ENCODE measurements around the gene COL6A5. TPM values are rescaled to one million over a fixed set of nuclear protein-coding genes. Genes with fewer than 3 reads are reported as not detected.
"Not testable (repeated sequence)": the region's sequence is repeated elsewhere in the genome, so short reads cannot be mapped to it uniquely, and the experiment has no call there.

Gene COL6A5
- polyA plus RNA-seq, 2 donors = 0.04 to 0.15 TPM

DNA sequence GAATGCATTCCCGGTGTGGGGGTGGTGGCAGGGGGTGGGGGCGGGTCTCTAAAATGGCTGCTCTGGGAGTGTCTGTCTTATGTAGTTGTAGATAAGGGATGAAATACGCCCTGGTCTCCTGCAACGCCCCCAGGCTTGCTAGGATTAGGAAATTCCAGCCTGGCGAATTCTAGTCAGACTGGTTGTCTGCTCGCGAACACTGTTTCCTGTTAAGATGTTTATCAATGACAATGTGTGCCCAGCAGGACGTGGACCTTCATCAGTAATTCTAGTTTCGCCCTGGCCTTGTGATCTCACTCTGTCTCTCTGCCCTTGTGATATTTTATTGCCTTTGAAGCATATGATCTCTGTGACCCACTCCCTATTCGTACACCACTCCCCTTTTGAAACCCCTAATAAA is 62.8 kb downstream of the COL6A5 start:
- WGBS, 2 donors = 73 to 74% methylated on average over 10 of the region's 10 CpGs
- not testable (repeated sequence) for H3K9me3 ChIP-seq (ENCODE audit: control insufficient read depth in 2 of 2, insufficient read depth in 1 of 2, low read depth in 1 of 2, low read length in 1 of 2); H3K27ac ChIP-seq (ENCODE audit: low read depth in 2 of 2, low read length in 1 of 2); H3K36me3 ChIP-seq (ENCODE audit: control insufficient read depth in 2 of 2, insufficient read depth in 2 of 2, low read length in 1 of 2); H3K4me3 ChIP-seq (ENCODE audit: low read depth in 1 of 2, low read length in 2 of 2); H3K27me3 ChIP-seq (ENCODE audit: control insufficient read depth in 1 of 2, insufficient read depth in 2 of 2, low read length in 2 of 2); H3K4me1 ChIP-seq (ENCODE audit: control insufficient read depth in 2 of 2, insufficient read depth in 2 of 2, low read length in 1 of 2)

DNA sequence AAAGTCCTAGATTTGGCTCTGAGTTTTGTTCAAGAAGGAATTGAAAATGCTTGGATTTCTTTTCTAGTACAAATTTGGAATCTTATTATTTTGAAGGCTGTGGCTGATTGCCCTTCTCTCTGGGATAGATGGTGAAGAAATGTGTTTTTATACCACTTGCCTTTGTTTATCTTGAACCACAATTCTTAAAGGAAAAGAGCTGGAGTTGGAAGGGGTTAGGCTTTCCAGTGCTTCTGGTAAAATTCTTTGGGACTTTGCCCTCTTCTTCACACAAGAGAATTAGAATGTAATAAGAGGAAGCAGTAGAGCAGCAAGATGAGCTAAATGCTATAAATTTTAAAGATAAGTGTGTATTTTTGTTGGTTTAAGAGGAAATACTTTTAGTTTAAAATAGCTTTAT is 65.8 kb downstream of the COL6A5 start:
- peaks cover 0 to 3% of the 10 kb centered on the region in 2 donors for H3K9me3 ChIP-seq (ENCODE audit: control insufficient read depth in 2 of 2, insufficient read depth in 1 of 2, low read depth in 1 of 2, low read length in 1 of 2)
- no peaks in the 10 kb centered on the region for H3K27me3 ChIP-seq (ENCODE audit: control insufficient read depth in 1 of 2, insufficient read depth in 2 of 2, low read length in 2 of 2)
- no peaks in the 10 kb centered on the region for H3K4me1 ChIP-seq (ENCODE audit: control insufficient read depth in 2 of 2, insufficient read depth in 2 of 2, low read length in 1 of 2)
- H3K27ac ChIP-seq (ENCODE audit: low read depth in 2 of 2, low read length in 1 of 2) = no peak overlapping the region
- no peak overlapping the region for H3K4me3 ChIP-seq (ENCODE audit: low read depth in 1 of 2, low read length in 2 of 2)
- no peaks in the 10 kb centered on the region for H3K36me3 ChIP-seq (ENCODE audit: control insufficient read depth in 2 of 2, insufficient read depth in 2 of 2, low read length in 1 of 2)

GRCh38 chr3:130412991-130413560 is 67.6 kb downstream of the COL6A5 start:
- Histone ChIP-seq H3K27ac (ENCODE audit: low read depth in 2 of 2, low read length in 1 of 2) (no peak overlapping the region), H3K36me3 (ENCODE audit: control insufficient read depth in 2 of 2, insufficient read depth in 2 of 2, low read length in 1 of 2) (no peaks in the 10 kb centered on the region), H3K4me3 (ENCODE audit: low read depth in 1 of 2, low read length in 2 of 2) (no peak overlapping the region), H3K27me3 (ENCODE audit: control insufficient read depth in 1 of 2, insufficient read depth in 2 of 2, low read length in 2 of 2) (no peaks in the 10 kb centered on the region), H3K9me3 (ENCODE audit: control insufficient read depth in 2 of 2, insufficient read depth in 1 of 2, low read depth in 1 of 2, low read length in 1 of 2) (peaks cover 0 to 2% of the 10 kb centered on the region in 2 donors), H3K4me1 (ENCODE audit: control insufficient read depth in 2 of 2, insufficient read depth in 2 of 2, low read length in 1 of 2) (no peaks in the 10 kb centered on the region)
- 1 to 28% methylated on average over 1 of the region's 1 CpG for WGBS, 2 donors

DNA sequence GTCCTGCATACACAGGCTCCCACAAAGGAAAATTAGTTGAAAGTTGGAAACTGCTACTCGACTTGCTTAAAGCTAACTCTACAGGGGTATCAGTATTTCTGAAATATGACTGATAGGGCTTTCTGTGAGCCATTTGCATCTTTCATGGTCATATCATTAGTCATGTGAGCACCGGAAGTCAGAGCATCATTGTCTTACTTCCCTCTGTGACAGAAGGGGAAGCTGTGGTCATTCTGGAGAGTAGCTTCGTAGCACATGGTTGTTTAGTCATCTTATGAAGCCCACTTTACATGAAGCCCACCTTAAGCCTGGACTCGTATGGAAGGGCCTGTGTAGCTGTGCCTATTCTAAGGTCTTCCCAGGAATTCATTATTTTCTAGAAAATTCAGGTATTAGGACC is 69.0 kb downstream of the COL6A5 start:
- no peak overlapping the region for H3K4me3 ChIP-seq (ENCODE audit: low read depth in 1 of 2, low read length in 2 of 2)
- no peaks in the 10 kb centered on the region for H3K4me1 ChIP-seq (ENCODE audit: control insufficient read depth in 2 of 2, insufficient read depth in 2 of 2, low read length in 1 of 2)
- no peaks in the 10 kb centered on the region for H3K9me3 ChIP-seq (ENCODE audit: control insufficient read depth in 2 of 2, insufficient read depth in 1 of 2, low read depth in 1 of 2, low read length in 1 of 2)
- no peaks in the 10 kb centered on the region for H3K36me3 ChIP-seq (ENCODE audit: control insufficient read depth in 2 of 2, insufficient read depth in 2 of 2, low read length in 1 of 2)
- H3K27ac ChIP-seq (ENCODE audit: low read depth in 2 of 2, low read length in 1 of 2) = no peak overlapping the region
- WGBS, 2 donors = 70 to 71% methylated on average over 4 of the region's 4 CpGs
- H3K27me3 ChIP-seq (ENCODE audit: control insufficient read depth in 1 of 2, insufficient read depth in 2 of 2, low read length in 2 of 2) = no peaks in the 10 kb centered on the region

DNA sequence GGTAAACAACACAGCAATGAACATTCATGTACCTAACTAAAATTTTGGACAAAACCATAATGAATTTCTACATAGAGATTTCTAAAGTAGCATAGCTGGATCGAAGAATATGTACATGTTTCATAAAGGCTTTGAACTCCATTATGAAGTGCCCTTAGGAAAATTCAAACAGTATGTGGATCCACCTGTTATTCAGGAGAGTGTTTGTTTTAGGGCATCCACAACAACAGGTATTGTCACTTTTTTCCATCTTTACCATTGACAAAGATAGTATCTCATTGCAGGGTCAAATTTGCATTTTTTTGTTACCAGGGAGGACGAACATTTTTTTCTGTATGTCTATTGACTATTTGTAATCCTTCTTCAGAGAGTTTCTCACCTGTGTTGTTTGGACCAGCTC is 75.0 kb downstream of the COL6A5 start:
- Histone ChIP-seq H3K4me1 (ENCODE audit: control insufficient read depth in 2 of 2, insufficient read depth in 2 of 2, low read length in 1 of 2) (no peaks in the 10 kb centered on the region), H3K4me3 (ENCODE audit: low read depth in 1 of 2, low read length in 2 of 2) (no peak overlapping the region), H3K9me3 (ENCODE audit: control insufficient read depth in 2 of 2, insufficient read depth in 1 of 2, low read depth in 1 of 2, low read length in 1 of 2) (no peaks in the 10 kb centered on the region), H3K27ac (ENCODE audit: low read depth in 2 of 2, low read length in 1 of 2) (no peak overlapping the region), H3K27me3 (ENCODE audit: control insufficient read depth in 1 of 2, insufficient read depth in 2 of 2, low read length in 2 of 2) (no peaks in the 10 kb centered on the region), H3K36me3 (ENCODE audit: control insufficient read depth in 2 of 2, insufficient read depth in 2 of 2, low read length in 1 of 2) (no peaks in the 10 kb centered on the region)
- WGBS, 2 donors = 79% methylated on average over 2 of the region's 2 CpGs

GRCh38 chr3:130423064-130423463 is 77.6 kb downstream of the COL6A5 start:
- Histone ChIP-seq H3K4me1 (ENCODE audit: control insufficient read depth in 2 of 2, insufficient read depth in 2 of 2, low read length in 1 of 2) (no peaks in the 10 kb centered on the region), H3K9me3 (ENCODE audit: control insufficient read depth in 2 of 2, insufficient read depth in 1 of 2, low read depth in 1 of 2, low read length in 1 of 2) (no peaks in the 10 kb centered on the region), H3K4me3 (ENCODE audit: low read depth in 1 of 2, low read length in 2 of 2) (no peak overlapping the region), H3K27me3 (ENCODE audit: control insufficient read depth in 1 of 2, insufficient read depth in 2 of 2, low read length in 2 of 2) (no peaks in the 10 kb centered on the region), H3K27ac (ENCODE audit: low read depth in 2 of 2, low read length in 1 of 2) (no peak overlapping the region), H3K36me3 (ENCODE audit: control insufficient read depth in 2 of 2, insufficient read depth in 2 of 2, low read length in 1 of 2) (no peaks in the 10 kb centered on the region)
- 85 to 86% methylated on average over 4 of the region's 4 CpGs for WGBS, 2 donors

DNA sequence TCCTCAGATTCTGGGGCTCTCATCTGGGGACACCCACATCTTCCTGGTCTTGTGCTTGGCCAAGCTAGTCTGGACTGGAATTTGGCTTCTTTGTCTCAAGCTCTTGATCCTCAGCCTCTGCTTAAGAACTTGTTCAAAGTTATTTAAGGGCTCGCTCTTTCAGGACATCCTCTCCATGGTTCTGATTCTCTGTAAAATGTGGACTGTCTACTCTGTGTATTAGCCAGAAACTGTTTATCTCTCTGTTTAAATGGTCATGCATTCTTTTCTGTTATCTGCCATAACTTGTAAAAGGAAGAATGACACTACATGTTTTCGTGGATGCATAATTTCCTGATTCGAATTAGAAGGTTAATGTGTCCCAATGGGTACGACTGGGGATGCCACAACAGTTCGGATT is 79.4 kb downstream of the COL6A5 start:
- Histone ChIP-seq H3K27ac (ENCODE audit: low read depth in 2 of 2, low read length in 1 of 2) (no peak overlapping the region), H3K9me3 (ENCODE audit: control insufficient read depth in 2 of 2, insufficient read depth in 1 of 2, low read depth in 1 of 2, low read length in 1 of 2) (peaks cover 0 to under 1% of the 10 kb centered on the region in 2 donors), H3K27me3 (ENCODE audit: control insufficient read depth in 1 of 2, insufficient read depth in 2 of 2, low read length in 2 of 2) (no peaks in the 10 kb centered on the region), H3K4me1 (ENCODE audit: control insufficient read depth in 2 of 2, insufficient read depth in 2 of 2, low read length in 1 of 2) (no peaks in the 10 kb centered on the region), H3K36me3 (ENCODE audit: control insufficient read depth in 2 of 2, insufficient read depth in 2 of 2, low read length in 1 of 2) (no peaks in the 10 kb centered on the region), H3K4me3 (ENCODE audit: low read depth in 1 of 2, low read length in 2 of 2) (no peak overlapping the region)
- WGBS, 2 donors = 81 to 85% methylated on average over 5 of the region's 5 CpGs

GRCh38 chr3:130425484-130425883 is 80.0 kb downstream of the COL6A5 start:
- Histone ChIP-seq H3K4me3 (ENCODE audit: low read depth in 1 of 2, low read length in 2 of 2) (no peak overlapping the region), H3K27ac (ENCODE audit: low read depth in 2 of 2, low read length in 1 of 2) (no peak overlapping the region), H3K9me3 (ENCODE audit: control insufficient read depth in 2 of 2, insufficient read depth in 1 of 2, low read depth in 1 of 2, low read length in 1 of 2) (peaks cover 0 to 2% of the 10 kb centered on the region in 2 donors), H3K27me3 (ENCODE audit: control insufficient read depth in 1 of 2, insufficient read depth in 2 of 2, low read length in 2 of 2) (no peaks in the 10 kb centered on the region), H3K4me1 (ENCODE audit: control insufficient read depth in 2 of 2, insufficient read depth in 2 of 2, low read length in 1 of 2) (no peaks in the 10 kb centered on the region), H3K36me3 (ENCODE audit: control insufficient read depth in 2 of 2, insufficient read depth in 2 of 2, low read length in 1 of 2) (no peaks in the 10 kb centered on the region)
- WGBS, 2 donors = 73 to 74% methylated on average over 1 of the region's 1 CpG

GRCh38 chr3:130426206-130426605 is 80.7 kb downstream of the COL6A5 start:
- Histone ChIP-seq H3K9me3 (ENCODE audit: control insufficient read depth in 2 of 2, insufficient read depth in 1 of 2, low read depth in 1 of 2, low read length in 1 of 2) (peaks cover 0 to 2% of the 10 kb centered on the region in 2 donors), H3K4me3 (ENCODE audit: low read depth in 1 of 2, low read length in 2 of 2) (no peak overlapping the region), H3K36me3 (ENCODE audit: control insufficient read depth in 2 of 2, insufficient read depth in 2 of 2, low read length in 1 of 2) (no peaks in the 10 kb centered on the region), H3K27ac (ENCODE audit: low read depth in 2 of 2, low read length in 1 of 2) (no peak overlapping the region), H3K27me3 (ENCODE audit: control insufficient read depth in 1 of 2, insufficient read depth in 2 of 2, low read length in 2 of 2) (no peaks in the 10 kb centered on the region), H3K4me1 (ENCODE audit: control insufficient read depth in 2 of 2, insufficient read depth in 2 of 2, low read length in 1 of 2) (no peaks in the 10 kb centered on the region)
- WGBS, 2 donors = 75 to 86% methylated on average over 5 of the region's 5 CpGs

GRCh38 chr3:130428871-130429712 is 83.6 kb downstream of the COL6A5 start:
- Histone ChIP-seq H3K27ac (ENCODE audit: low read depth in 2 of 2, low read length in 1 of 2) (no peak overlapping the region), H3K27me3 (ENCODE audit: control insufficient read depth in 1 of 2, insufficient read depth in 2 of 2, low read length in 2 of 2) (no peaks in the 10 kb centered on the region), H3K36me3 (ENCODE audit: control insufficient read depth in 2 of 2, insufficient read depth in 2 of 2, low read length in 1 of 2) (no peaks in the 10 kb centered on the region), H3K4me3 (ENCODE audit: low read depth in 1 of 2, low read length in 2 of 2) (no peak overlapping the region), H3K9me3 (ENCODE audit: control insufficient read depth in 2 of 2, insufficient read depth in 1 of 2, low read depth in 1 of 2, low read length in 1 of 2) (peaks cover 0 to 2% of the 10 kb centered on the region in 2 donors), H3K4me1 (ENCODE audit: control insufficient read depth in 2 of 2, insufficient read depth in 2 of 2, low read length in 1 of 2) (no peaks in the 10 kb centered on the region)
- 53 to 55% methylated on average over 5 of the region's 5 CpGs for WGBS, 2 donors

All from esophagus (tissue), 2 donors.